CD4-positive, alpha-beta memory T cell (primary cell): ENCODE data around the gene URAD. TPM values are rescaled to one million over a fixed set of nuclear protein-coding genes. Genes with fewer than 3 reads are reported as not detected.

Source experiments
- CTCF ChIA-PET: fragments of 350-600 bp; sonication (Branson Sonifier 250); formaldehyde crosslinking; loops from one replicate; lab custom pipeline; 2021; ENCODE audit warnings: inconsistent platforms; ENCODE audit not compliant: partially characterized antibody; lab: Charles Lee
- POLR2A ChIA-PET: fragments of 350-600 bp; sonication (Branson Sonifier 250); formaldehyde crosslinking; loops from one replicate; lab custom pipeline; 2021; ENCODE audit not compliant: partially characterized antibody; lab: Charles Lee
- DNase-seq, 5 donors: peaks; one replicate each; pipeline versions ENCODE4 v3.0.0 to v3.0.0-alpha.2; 2020 to 2022; ENCODE audit warnings: mixed read lengths in 1 of 5
- H3K27ac ChIP-seq: one replicate; pipeline ENCODE4 v1.7.0; 2013; ENCODE audit warnings: low read depth, low read length
- H3K27me3 ChIP-seq: 2 replicates; pipeline ENCODE4 v1.7.0; 2013; ENCODE audit warnings: mild to moderate bottlenecking, low read length, moderate library complexity; ENCODE audit not compliant: insufficient read depth
- H3K36me3 ChIP-seq: 2 replicates; pipeline ENCODE4 v1.7.0; 2013; ENCODE audit warnings: mild to moderate bottlenecking, low read length, moderate library complexity; ENCODE audit not compliant: insufficient read depth
- H3K4me1 ChIP-seq: 2 replicates; pipeline ENCODE4 v1.7.0; 2013; ENCODE audit warnings: mild to moderate bottlenecking, low read length, moderate library complexity; ENCODE audit not compliant: insufficient read depth
- H3K4me3 ChIP-seq, 2 donors: one replicate each; pipeline ENCODE4 v1.7.0; 2013; ENCODE audit warnings: low read length in 2 of 2, mild to moderate bottlenecking in 1 of 2
- H3K9me3 ChIP-seq, 2 donors: one replicate each; pipeline ENCODE4 v1.7.0; 2013; ENCODE audit warnings: low read length in 2 of 2, control low read depth in 1 of 2; ENCODE audit not compliant: control insufficient read depth in 1 of 2
- H3K27ac Mint-ChIP-seq, 7 donors: one replicate each; pipeline ENCODE4 v1.8.0; 2020 to 2021; ENCODE audit warnings: mixed read lengths in 7 of 7, mild to moderate bottlenecking in 6 of 7, inconsistent platforms in 3 of 7, moderate library complexity in 3 of 7
- H3K27me3 Mint-ChIP-seq, 2 donors: one replicate each; pipeline ENCODE4 v1.8.0; 2020 to 2021; ENCODE audit warnings: mixed read lengths in 2 of 2
- H3K36me3 Mint-ChIP-seq, 2 donors: one replicate each; pipeline ENCODE4 v1.8.0; 2020 to 2021; ENCODE audit warnings: mixed read lengths in 2 of 2, inconsistent platforms in 1 of 2, mild to moderate bottlenecking in 1 of 2
- H3K4me1 Mint-ChIP-seq, 4 donors: one replicate each; pipeline ENCODE4 v1.8.0; 2020 to 2021; ENCODE audit warnings: mixed read lengths in 4 of 4, mild to moderate bottlenecking in 1 of 4
- H3K4me3 Mint-ChIP-seq, 8 donors: one replicate each; pipeline ENCODE4 v1.8.0; 2020 to 2021; ENCODE audit warnings: mixed read lengths in 8 of 8, mild to moderate bottlenecking in 7 of 8, moderate library complexity in 6 of 8, inconsistent platforms in 3 of 8
- H3K9me3 Mint-ChIP-seq, 8 donors: one replicate each; pipeline ENCODE4 v1.8.0; 2020 to 2021; ENCODE audit warnings: mixed read lengths in 8 of 8, mild to moderate bottlenecking in 5 of 8, inconsistent platforms in 3 of 8, moderate library complexity in 1 of 8
- intact Hi-C: fragments of 100-400 bp; cut with micrococcal nuclease; formaldehyde crosslinking; loops from one replicate; pipeline ENCODE4 v1.15.1; 2023
- polyA plus RNA-seq, 2 donors: library from polyadenylated mRNA; unstranded; fragments of 300-500 nt; fragmentation: Illumina TruSeq; gene quantifications; one replicate each; pipeline ENCODE4 v1.2.3, GENCODE V29; 2021
- total RNA-seq, 2 experiments: library from RNA; stranded (reverse); gene quantifications; one replicate each; pipeline ENCODE4 v1.2.3, GENCODE V29; 2021

The URAD gene
- total and polyA plus RNA-seq, 4 experiments from 2014 or later: not detected

- H3K27ac Mint-ChIP-seq: no peak overlapping the region
- peaks cover 6 to 46% (median 18%) of the 10 kb centered on the region in 4 donors for H3K4me1 Mint-ChIP-seq
Measured at GRCh38 chr13:27969866-27970229, 18.6 kb downstream of the URAD start.

DNA sequence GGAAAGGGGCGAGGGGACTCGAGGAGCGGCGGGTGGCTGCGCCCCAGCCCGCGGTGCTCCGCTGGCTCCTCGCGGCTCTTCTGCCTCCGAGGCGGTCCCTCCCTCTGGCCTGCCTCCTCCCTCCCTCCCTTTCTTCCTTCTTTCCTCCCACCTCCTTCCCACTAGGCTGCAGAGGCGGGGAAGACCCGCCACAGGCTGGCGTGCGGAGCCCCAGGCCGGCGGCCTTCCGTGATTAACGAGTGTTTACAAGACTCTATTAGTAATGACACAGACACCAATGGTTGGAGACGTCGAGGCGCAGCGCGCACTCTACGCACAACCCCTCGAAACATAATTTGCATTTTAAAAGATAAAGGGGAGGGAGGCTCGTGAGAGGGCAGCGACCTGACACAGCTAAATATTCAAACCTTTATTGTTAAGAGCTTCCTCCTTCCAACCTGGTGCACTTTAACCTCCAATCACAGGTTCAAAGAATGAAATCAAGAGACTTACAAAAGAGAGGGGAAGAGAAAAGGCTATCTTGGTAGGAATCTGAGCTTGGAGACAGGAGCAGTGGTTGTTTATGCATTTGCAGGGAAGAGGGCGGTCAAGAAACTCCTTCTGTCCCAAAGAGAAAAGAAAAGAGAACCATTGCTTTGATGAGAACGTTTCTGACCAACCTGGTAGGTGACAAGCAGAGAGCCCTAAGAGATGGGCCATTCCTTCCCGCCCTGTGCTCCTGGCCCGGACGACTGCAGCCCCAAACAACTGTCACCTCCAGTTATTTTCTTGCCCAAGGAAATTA, 19.2 kb downstream of the URAD start, which contains the start of gene CDX2:
Gene CDX2 (minus strand): TSS at position 234 of the 784 bp plus-strand sequence. CDS start 309 bp downstream, outside the sequence.
- peaks cover 59 to 65% of the 10 kb centered on the region in 2 donors for H3K27me3 Mint-ChIP-seq
- no peak within 1 kb of the TSS for H3K27ac Mint-ChIP-seq
- no peak for DNase-seq
- Histone ChIP-seq H3K9me3 (no peaks in the 10 kb centered on the region), H3K27ac (no peak within 1 kb of the TSS), H3K4me3 (no peak within 1 kb of the TSS), H3K4me1 (peaks cover 5% of the 10 kb centered on the region), H3K36me3 (no peaks in the 10 kb centered on the region), H3K27me3 (peaks cover 41% of the 10 kb centered on the region)
- no peaks in the 10 kb centered on the region for H3K36me3 Mint-ChIP-seq
- intact Hi-C loops: no loop called here
- ChIA-PET CTCF (interaction anchor here (1.0 kb wide), 2 partner anchors 7 to 14 kb away, joined by 3 read pairs; no protein-coding TSS in a partner anchor), POLR2A (no interaction called here)
- peaks cover 6 to 46% (median 18%) of the 10 kb centered on the region in 4 donors for H3K4me1 Mint-ChIP-seq
- H3K4me3 Mint-ChIP-seq: peak within 1 kb of the TSS; percentile 38 to 71 (median 64)
- peaks cover 0 to 1% (median 0%) of the 10 kb centered on the region in 8 donors for H3K9me3 Mint-ChIP-seq

More at GRCh38 chr13:27969866-27970229, 18.6 kb downstream of the URAD start:
- DNase-seq: no peak
- peaks cover 5% of the 10 kb centered on the region for H3K4me1 ChIP-seq
- H3K9me3 Mint-ChIP-seq: peaks cover 0 to 1% (median 0%) of the 10 kb centered on the region in 8 donors
- POLR2A ChIA-PET: no interaction called here
- intact Hi-C loops: no loop called here
- H3K27me3 ChIP-seq: peaks cover 41% of the 10 kb centered on the region
- H3K36me3 ChIP-seq: no peaks in the 10 kb centered on the region
- peaks cover 63 to 68% of the 10 kb centered on the region in 2 donors for H3K27me3 Mint-ChIP-seq
- H3K4me3 Mint-ChIP-seq: peak overlapping the region in 2 of 8 donors; percentile 1 to 39
- H3K4me3 ChIP-seq: no peak overlapping the region
- no peaks in the 10 kb centered on the region for H3K9me3 ChIP-seq
- no peak overlapping the region for H3K27ac ChIP-seq
- no peaks in the 10 kb centered on the region for H3K36me3 Mint-ChIP-seq
- CTCF ChIA-PET: interaction anchor here (1.0 kb wide), 2 partner anchors 8 to 14 kb away, joined by 3 read pairs; no protein-coding TSS in a partner anchor

DNA sequence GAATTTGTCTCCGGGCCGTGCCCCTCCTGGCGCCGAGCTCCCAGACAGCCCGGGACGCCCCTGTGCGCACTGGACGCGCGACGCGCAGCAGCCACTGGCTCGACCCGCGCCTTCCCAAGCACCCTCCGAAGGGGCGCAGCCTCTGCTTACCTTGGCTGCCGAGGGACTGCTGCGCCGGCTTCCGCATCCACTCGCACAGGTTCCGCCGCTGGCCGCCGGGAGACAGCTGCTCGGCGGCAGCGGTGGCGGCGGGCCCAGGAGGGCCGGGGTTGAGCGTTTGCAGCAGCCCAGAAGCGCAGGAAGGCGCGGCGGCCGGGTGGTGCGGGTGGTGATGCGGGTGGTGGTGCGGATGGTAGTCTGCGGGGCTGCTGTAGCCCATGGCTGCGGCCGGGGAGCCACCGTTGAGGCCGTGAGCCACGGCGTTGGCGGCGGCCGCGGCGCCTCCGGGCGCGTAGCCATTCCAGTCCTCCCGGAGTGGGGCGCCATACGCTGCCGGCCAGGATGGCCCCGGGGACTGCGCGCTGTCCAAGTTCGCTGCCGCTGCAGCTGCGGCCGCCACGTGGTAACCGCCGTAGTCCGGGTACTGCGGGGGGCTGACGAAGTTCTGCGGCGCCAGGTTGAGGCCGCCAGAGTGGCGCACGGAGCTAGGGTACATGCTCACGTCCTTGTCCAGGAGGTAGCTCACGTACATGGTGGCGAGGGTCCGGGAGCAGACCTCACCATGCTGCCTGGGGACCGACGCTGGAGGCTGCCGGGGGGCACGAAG, 20.0 kb downstream of the URAD start:
- Histone ChIP-seq H3K36me3 (no peaks in the 10 kb centered on the region), H3K27me3 (peaks cover 37% of the 10 kb centered on the region), H3K9me3 (no peaks in the 10 kb centered on the region), H3K4me1 (peaks cover 5% of the 10 kb centered on the region), H3K4me3 (no peak overlapping the region), H3K27ac (no peak overlapping the region)
- Mint-ChIP-seq H3K27ac (no peak overlapping the region), H3K9me3 (peaks cover 0 to 1% (median 0%) of the 10 kb centered on the region in 8 donors), H3K4me1 (peaks cover 8 to 46% (median 18%) of the 10 kb centered on the region in 4 donors), H3K4me3 (peak overlapping the region in 2 of 8 donors; percentile 55 to 70), H3K27me3 (peaks cover 60 to 64% of the 10 kb centered on the region in 2 donors), H3K36me3 (no peaks in the 10 kb centered on the region)
- intact Hi-C loops: no loop called here
- DNase-seq: no peak
- ChIA-PET CTCF (interaction anchor here (1.5 kb wide), 1 partner anchor 138 kb away, joined by 3 read pairs; no protein-coding TSS in a partner anchor), POLR2A (no interaction called here)

DNA sequence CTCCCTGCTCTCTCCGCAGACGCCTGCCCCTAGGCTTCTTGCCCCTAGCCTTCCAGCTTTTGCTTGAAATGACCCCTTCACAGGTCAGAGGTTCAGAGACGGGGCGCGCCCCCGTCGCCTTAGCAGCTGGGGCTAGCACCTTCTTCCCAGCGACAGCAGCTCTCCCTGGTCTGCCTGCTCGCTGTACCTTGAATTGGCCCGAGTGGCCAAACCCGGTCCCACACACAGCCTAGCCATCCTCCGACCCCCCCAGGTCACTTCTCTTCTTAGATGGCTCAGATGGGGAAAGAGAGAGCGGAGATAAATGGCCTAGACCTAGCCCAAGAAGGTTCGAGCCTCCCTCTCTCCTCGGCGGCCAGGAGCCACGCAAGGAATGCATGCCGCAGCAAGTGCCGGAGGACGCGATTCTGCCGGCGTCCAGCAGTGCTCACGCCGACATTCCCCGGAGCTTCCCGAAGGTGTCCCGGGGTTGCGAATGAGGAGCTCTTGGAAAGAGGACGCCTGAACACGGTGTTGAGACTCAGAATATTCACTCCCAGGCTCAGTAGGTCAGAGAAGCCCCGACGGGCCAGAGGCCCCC, 20.7 kb downstream of the URAD start:
- Mint-ChIP-seq H3K4me3 (peak overlapping the region in 4 of 8 donors; percentile 40 to 70 (median 52)), H3K4me1 (peaks cover 8 to 46% (median 18%) of the 10 kb centered on the region in 4 donors), H3K9me3 (peaks cover 0 to 1% (median 0%) of the 10 kb centered on the region in 8 donors), H3K27me3 (peaks cover 63% of the 10 kb centered on the region in 2 donors), H3K36me3 (no peaks in the 10 kb centered on the region), H3K27ac (no peak overlapping the region)
- peaks cover 33% of the 10 kb centered on the region for H3K27me3 ChIP-seq
- H3K27ac ChIP-seq: no peak overlapping the region
- DNase-seq: no peak
- H3K4me1 ChIP-seq: peaks cover 5% of the 10 kb centered on the region
- no peak overlapping the region for H3K4me3 ChIP-seq
- CTCF ChIA-PET: interaction anchor here (1.5 kb wide), 1 partner anchor 138 kb away, joined by 3 read pairs; no protein-coding TSS in a partner anchor
- H3K36me3 ChIP-seq: no peaks in the 10 kb centered on the region
- no peaks in the 10 kb centered on the region for H3K9me3 ChIP-seq
- intact Hi-C loops: no loop called here
- POLR2A ChIA-PET: no interaction called here

DNA sequence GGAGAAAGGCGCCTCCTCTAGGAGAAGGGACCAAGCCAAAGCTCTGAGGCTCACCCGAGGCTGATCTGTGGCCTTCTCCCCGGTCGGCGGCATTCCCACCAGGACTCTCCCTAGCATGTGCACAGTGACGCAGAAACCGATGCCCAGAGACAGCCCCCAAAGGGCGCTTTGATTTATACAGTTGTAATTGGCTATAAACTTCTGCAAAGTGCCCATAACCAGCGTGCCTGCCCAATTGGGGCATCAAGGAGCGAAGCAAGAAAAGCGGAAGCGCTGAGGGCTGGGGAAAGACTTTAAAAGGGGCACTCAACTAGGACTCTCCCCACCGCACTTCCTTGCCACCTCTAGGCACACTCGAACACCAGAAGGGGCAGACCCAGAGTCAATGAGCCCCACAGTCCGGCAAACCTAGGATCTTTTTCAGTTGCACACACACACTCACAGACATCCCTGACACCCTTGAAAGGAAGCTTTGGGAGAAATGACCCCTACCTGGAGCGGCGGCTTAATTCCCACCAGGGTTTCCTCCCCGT, 21.2 kb downstream of the URAD start:
- intact Hi-C loops: no loop called here
- peaks cover 8 to 46% (median 18%) of the 10 kb centered on the region in 4 donors for H3K4me1 Mint-ChIP-seq
- no peaks in the 10 kb centered on the region for H3K36me3 Mint-ChIP-seq
- Histone ChIP-seq H3K4me1 (peaks cover 5% of the 10 kb centered on the region), H3K36me3 (no peaks in the 10 kb centered on the region), H3K27me3 (peaks cover 29% of the 10 kb centered on the region), H3K27ac (no peak overlapping the region), H3K9me3 (no peaks in the 10 kb centered on the region), H3K4me3 (no peak overlapping the region)
- peaks cover 0 to 1% (median 0%) of the 10 kb centered on the region in 8 donors for H3K9me3 Mint-ChIP-seq
- ChIA-PET POLR2A (no interaction called here), CTCF (interaction anchor here (1.5 kb wide), 1 partner anchor 137 kb away, joined by 3 read pairs; no protein-coding TSS in a partner anchor)
- no peak overlapping the region for H3K27ac Mint-ChIP-seq
- no peak for DNase-seq
- peak overlapping the region in 6 of 8 donors; percentile 21 to 70 (median 34) for H3K4me3 Mint-ChIP-seq
- peaks cover 61 to 63% of the 10 kb centered on the region in 2 donors for H3K27me3 Mint-ChIP-seq

DNA sequence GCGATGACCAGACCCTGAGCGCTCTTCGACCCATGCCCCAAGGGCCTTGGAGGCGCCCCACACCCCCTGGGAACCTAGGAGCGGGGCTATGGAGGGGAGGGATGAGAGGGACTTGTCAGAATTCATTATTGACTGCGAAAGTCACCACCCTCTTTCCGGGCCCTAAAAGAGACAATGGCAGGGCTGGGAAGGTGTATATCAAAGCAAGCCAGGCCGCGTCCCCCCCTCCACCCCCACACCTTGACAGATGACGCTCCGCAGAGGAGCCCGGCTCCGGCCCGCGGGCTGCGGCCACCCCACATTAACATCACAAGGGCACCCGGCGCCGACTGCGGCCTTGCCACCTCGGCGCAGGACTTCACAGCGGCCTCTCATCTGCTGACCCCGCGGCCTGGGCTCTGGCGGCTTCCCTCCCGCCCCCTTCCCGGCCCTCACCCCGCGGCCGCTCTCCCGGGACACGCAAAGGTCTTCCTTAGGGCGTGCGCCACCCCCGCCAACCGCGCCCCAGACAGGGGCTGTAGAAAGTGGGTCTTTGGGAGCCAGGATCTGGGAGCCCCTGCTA, 21.8 kb downstream of the URAD start:
- H3K9me3 Mint-ChIP-seq: peaks cover 0 to 1% (median 0%) of the 10 kb centered on the region in 8 donors
- Histone ChIP-seq H3K4me3 (no peak overlapping the region), H3K9me3 (no peaks in the 10 kb centered on the region), H3K4me1 (peaks cover 5% of the 10 kb centered on the region), H3K36me3 (no peaks in the 10 kb centered on the region), H3K27me3 (peaks cover 24% of the 10 kb centered on the region), H3K27ac (no peak overlapping the region)
- peaks cover 64 to 65% of the 10 kb centered on the region in 2 donors for H3K27me3 Mint-ChIP-seq
- intact Hi-C loops: no loop called here
- no peak overlapping the region for H3K27ac Mint-ChIP-seq
- H3K36me3 Mint-ChIP-seq: no peaks in the 10 kb centered on the region
- CTCF ChIA-PET: no interaction called here
- no peak for DNase-seq
- POLR2A ChIA-PET: no interaction called here
- no peak overlapping the region for H3K4me3 Mint-ChIP-seq
- peaks cover 8 to 46% (median 21%) of the 10 kb centered on the region in 4 donors for H3K4me1 Mint-ChIP-seq
